ENCODE results near the gene CCDC196. TPM values are rescaled to one million over a fixed set of nuclear protein-coding genes. Genes with fewer than 3 reads are reported as not detected.

The CCDC196 gene
- total and polyA plus RNA-seq, 4 experiments from 2014 or later: not detected

Other genes starting within 250 kb of the CCDC196 start
- gene GPHN, start 21.8 kb downstream of the CCDC196 start, total RNA-seq: 10 to 100 TPM; 15.5 to 18.8 TPM
- 10 to 100 TPM in 1 of 2 donors, 1 to 10 TPM in 1; 9.0 to 14.4 TPM for gene GPHN, start 21.8 kb downstream of the CCDC196 start, polyA plus RNA-seq